ENCODE measurements around the gene DPP10.
"Not testable (repeated sequence)": the region's sequence is repeated elsewhere in the genome, so short reads cannot be mapped to it uniquely, and the experiment has no call there.

The DPP10 gene

GRCh38 chr2:115070002-115070401, 627.6 kb downstream of the DPP10 start:
- H3K27ac ChIP-seq (ENCODE audit: low read depth, low read length), result no peak overlapping the region

GRCh38 chr2:115071534-115071933, 629.1 kb downstream of the DPP10 start:
- Histone ChIP-seq H3K27ac (ENCODE audit: low read depth, low read length) (no peak overlapping the region), H3K9me3 (ENCODE audit: control insufficient read depth in 5 of 5, low read length in 5 of 5) (no peaks in the 10 kb centered on the region), H3K4me3 (ENCODE audit: low read depth in 1 of 5, low read length in 5 of 5) (no peak overlapping the region), H3K4me1 (ENCODE audit: control insufficient read depth in 5 of 5, insufficient read depth in 5 of 5, low read length in 5 of 5) (no peaks in the 10 kb centered on the region), H3K9ac (ENCODE audit: low read length in 5 of 5) (no peak overlapping the region), H3K27me3 (ENCODE audit: control insufficient read depth in 5 of 5, insufficient read depth in 4 of 5, low read length in 5 of 5) (no peaks in the 10 kb centered on the region), H3K36me3 (ENCODE audit: control insufficient read depth in 5 of 5, insufficient read depth in 5 of 5, low read length in 5 of 5) (no peaks in the 10 kb centered on the region)

More at GRCh38 chr2:115070002-115070401, 627.6 kb downstream of the DPP10 start:
- Histone ChIP-seq H3K4me1 (ENCODE audit: control insufficient read depth in 5 of 5, insufficient read depth in 5 of 5, low read length in 5 of 5) (no peaks in the 10 kb centered on the region), H3K36me3 (ENCODE audit: control insufficient read depth in 5 of 5, insufficient read depth in 5 of 5, low read length in 5 of 5) (no peaks in the 10 kb centered on the region), H3K9me3 (ENCODE audit: control insufficient read depth in 5 of 5, low read length in 5 of 5) (no peaks in the 10 kb centered on the region), H3K9ac (ENCODE audit: low read length in 5 of 5) (no peak overlapping the region), H3K27me3 (ENCODE audit: control insufficient read depth in 5 of 5, insufficient read depth in 4 of 5, low read length in 5 of 5) (no peaks in the 10 kb centered on the region), H3K4me3 (ENCODE audit: low read depth in 1 of 5, low read length in 5 of 5) (no peak overlapping the region)

- peaks cover 0 to 11% (median 0%) of the 10 kb centered on the region in 5 donors for H3K4me1 ChIP-seq (ENCODE audit: control insufficient read depth in 5 of 5, insufficient read depth in 5 of 5, low read length in 5 of 5)
- no peaks in the 10 kb centered on the region for H3K9me3 ChIP-seq (ENCODE audit: control insufficient read depth in 5 of 5, low read length in 5 of 5)
- no peak overlapping the region for H3K9ac ChIP-seq (ENCODE audit: low read length in 5 of 5)
- no peak overlapping the region for H3K27ac ChIP-seq (ENCODE audit: low read depth, low read length)
- no peaks in the 10 kb centered on the region for H3K27me3 ChIP-seq (ENCODE audit: control insufficient read depth in 5 of 5, insufficient read depth in 4 of 5, low read length in 5 of 5)
- H3K36me3 ChIP-seq (ENCODE audit: control insufficient read depth in 5 of 5, insufficient read depth in 5 of 5, low read length in 5 of 5), result no peaks in the 10 kb centered on the region
- no peak overlapping the region for H3K4me3 ChIP-seq (ENCODE audit: low read depth in 1 of 5, low read length in 5 of 5)
Measured at GRCh38 chr2:115075800-115076199, 633.4 kb downstream of the DPP10 start.

GRCh38 chr2:115077626-115078025, 635.2 kb downstream of the DPP10 start:
- Histone ChIP-seq H3K9ac (ENCODE audit: low read length in 5 of 5) (no peak overlapping the region), H3K4me1 (ENCODE audit: control insufficient read depth in 5 of 5, insufficient read depth in 5 of 5, low read length in 5 of 5) (peaks cover 0 to 11% (median 0%) of the 10 kb centered on the region in 5 donors), H3K4me3 (ENCODE audit: low read depth in 1 of 5, low read length in 5 of 5) (no peak overlapping the region), H3K9me3 (ENCODE audit: control insufficient read depth in 5 of 5, low read length in 5 of 5) (no peaks in the 10 kb centered on the region), H3K27me3 (ENCODE audit: control insufficient read depth in 5 of 5, insufficient read depth in 4 of 5, low read length in 5 of 5) (no peaks in the 10 kb centered on the region), H3K27ac (ENCODE audit: low read depth, low read length) (peak overlapping the region; percentile 70), H3K36me3 (ENCODE audit: control insufficient read depth in 5 of 5, insufficient read depth in 5 of 5, low read length in 5 of 5) (no peaks in the 10 kb centered on the region)

GRCh38 chr2:115083225-115083624, 640.8 kb downstream of the DPP10 start:
- Histone ChIP-seq H3K4me3 (ENCODE audit: low read depth in 1 of 5, low read length in 5 of 5) (no peak overlapping the region), H3K36me3 (ENCODE audit: control insufficient read depth in 5 of 5, insufficient read depth in 5 of 5, low read length in 5 of 5) (no peaks in the 10 kb centered on the region), H3K27ac (ENCODE audit: low read depth, low read length) (no peak overlapping the region), H3K27me3 (ENCODE audit: control insufficient read depth in 5 of 5, insufficient read depth in 4 of 5, low read length in 5 of 5) (no peaks in the 10 kb centered on the region), H3K9ac (ENCODE audit: low read length in 5 of 5) (no peak overlapping the region), H3K4me1 (ENCODE audit: control insufficient read depth in 5 of 5, insufficient read depth in 5 of 5, low read length in 5 of 5) (peaks cover 0 to 5% (median 0%) of the 10 kb centered on the region in 5 donors), H3K9me3 (ENCODE audit: control insufficient read depth in 5 of 5, low read length in 5 of 5) (peaks cover 0 to 4% (median 0%) of the 10 kb centered on the region in 5 donors)

- H3K9me3 ChIP-seq (ENCODE audit: control insufficient read depth in 5 of 5, low read length in 5 of 5), result peaks cover 0 to 4% (median 0%) of the 10 kb centered on the region in 5 donors
- H3K27ac ChIP-seq (ENCODE audit: low read depth, low read length), result no peak overlapping the region
- no peak overlapping the region for H3K4me3 ChIP-seq (ENCODE audit: low read depth in 1 of 5, low read length in 5 of 5)
- H3K9ac ChIP-seq (ENCODE audit: low read length in 5 of 5), result no peak overlapping the region
- no peaks in the 10 kb centered on the region for H3K27me3 ChIP-seq (ENCODE audit: control insufficient read depth in 5 of 5, insufficient read depth in 4 of 5, low read length in 5 of 5)
- peaks cover 0 to 5% (median 0%) of the 10 kb centered on the region in 5 donors for H3K4me1 ChIP-seq (ENCODE audit: control insufficient read depth in 5 of 5, insufficient read depth in 5 of 5, low read length in 5 of 5)
- no peaks in the 10 kb centered on the region for H3K36me3 ChIP-seq (ENCODE audit: control insufficient read depth in 5 of 5, insufficient read depth in 5 of 5, low read length in 5 of 5)
Measured at GRCh38 chr2:115083711-115084110, 641.3 kb downstream of the DPP10 start.

GRCh38 chr2:115084446-115084845, 642.0 kb downstream of the DPP10 start:
- no peak overlapping the region for H3K4me3 ChIP-seq (ENCODE audit: low read depth in 1 of 5, low read length in 5 of 5)
- peaks cover 0 to 4% (median 0%) of the 10 kb centered on the region in 5 donors for H3K9me3 ChIP-seq (ENCODE audit: control insufficient read depth in 5 of 5, low read length in 5 of 5)
- peak overlapping the region in 1 of 5 donors; percentile 47 for H3K9ac ChIP-seq (ENCODE audit: low read length in 5 of 5)
- H3K36me3 ChIP-seq (ENCODE audit: control insufficient read depth in 5 of 5, insufficient read depth in 5 of 5, low read length in 5 of 5), result no peaks in the 10 kb centered on the region
- no peak overlapping the region for H3K27ac ChIP-seq (ENCODE audit: low read depth, low read length)
- peaks cover 0 to 5% (median 0%) of the 10 kb centered on the region in 5 donors for H3K4me1 ChIP-seq (ENCODE audit: control insufficient read depth in 5 of 5, insufficient read depth in 5 of 5, low read length in 5 of 5)
- H3K27me3 ChIP-seq (ENCODE audit: control insufficient read depth in 5 of 5, insufficient read depth in 4 of 5, low read length in 5 of 5), result no peaks in the 10 kb centered on the region

- H3K27me3 ChIP-seq (ENCODE audit: control insufficient read depth in 5 of 5, insufficient read depth in 4 of 5, low read length in 5 of 5); H3K27ac ChIP-seq (ENCODE audit: low read depth, low read length); H3K4me3 ChIP-seq (ENCODE audit: low read depth in 1 of 5, low read length in 5 of 5); H3K36me3 ChIP-seq (ENCODE audit: control insufficient read depth in 5 of 5, insufficient read depth in 5 of 5, low read length in 5 of 5); H3K9me3 ChIP-seq (ENCODE audit: control insufficient read depth in 5 of 5, low read length in 5 of 5); H3K9ac ChIP-seq (ENCODE audit: low read length in 5 of 5); H3K4me1 ChIP-seq (ENCODE audit: control insufficient read depth in 5 of 5, insufficient read depth in 5 of 5, low read length in 5 of 5): not testable (repeated sequence)
Measured at GRCh38 chr2:115086051-115086620, 643.7 kb downstream of the DPP10 start.

GRCh38 chr2:115094441-115094840, 652.0 kb downstream of the DPP10 start:
- H3K4me1 ChIP-seq (ENCODE audit: control insufficient read depth in 5 of 5, insufficient read depth in 5 of 5, low read length in 5 of 5), result no peaks in the 10 kb centered on the region
- H3K4me3 ChIP-seq (ENCODE audit: low read depth in 1 of 5, low read length in 5 of 5), result no peak overlapping the region
- H3K27ac ChIP-seq (ENCODE audit: low read depth, low read length), result no peak overlapping the region
- no peaks in the 10 kb centered on the region for H3K36me3 ChIP-seq (ENCODE audit: control insufficient read depth in 5 of 5, insufficient read depth in 5 of 5, low read length in 5 of 5)
- no peak overlapping the region for H3K9ac ChIP-seq (ENCODE audit: low read length in 5 of 5)
- no peaks in the 10 kb centered on the region for H3K27me3 ChIP-seq (ENCODE audit: control insufficient read depth in 5 of 5, insufficient read depth in 4 of 5, low read length in 5 of 5)
- peaks cover 0 to 4% (median 0%) of the 10 kb centered on the region in 5 donors for H3K9me3 ChIP-seq (ENCODE audit: control insufficient read depth in 5 of 5, low read length in 5 of 5)

- H3K4me3 ChIP-seq (ENCODE audit: low read depth in 1 of 5, low read length in 5 of 5), result no peak overlapping the region
- H3K27ac ChIP-seq (ENCODE audit: low read depth, low read length), result no peak overlapping the region
- no peak overlapping the region for H3K9ac ChIP-seq (ENCODE audit: low read length in 5 of 5)
- H3K9me3 ChIP-seq (ENCODE audit: control insufficient read depth in 5 of 5, low read length in 5 of 5), result peaks cover 0 to 4% (median 0%) of the 10 kb centered on the region in 5 donors
- no peaks in the 10 kb centered on the region for H3K27me3 ChIP-seq (ENCODE audit: control insufficient read depth in 5 of 5, insufficient read depth in 4 of 5, low read length in 5 of 5)
- no peaks in the 10 kb centered on the region for H3K4me1 ChIP-seq (ENCODE audit: control insufficient read depth in 5 of 5, insufficient read depth in 5 of 5, low read length in 5 of 5)
- H3K36me3 ChIP-seq (ENCODE audit: control insufficient read depth in 5 of 5, insufficient read depth in 5 of 5, low read length in 5 of 5), result no peaks in the 10 kb centered on the region
Measured at GRCh38 chr2:115105966-115106365, 663.5 kb downstream of the DPP10 start.
